GM12873 (cell line): ENCODE measurements around the gene PBX4.

Source experiments
- CTCF ChIP-seq: IDR thresholded peaks from 2 replicates; pipeline ENCODE4 v1.5.1; 2012; ENCODE audit warnings: low read depth, mild to moderate bottlenecking, moderate library complexity, low read length, control low read depth; ENCODE audit not compliant: insufficient read depth; ENCODE audit errors: missing control alignments

The PBX4 gene

GRCh38 chr19:19578252-19578651 lies 40.2 kb downstream of the PBX4 start:
- TF ChIP-seq CTCF, result no peak

- TF ChIP-seq CTCF, result no peak
These were observed 43.1 kb downstream of the PBX4 start for GRCh38 chr19:19575411-19575810.

- TF ChIP-seq CTCF, result no peak
These were observed 47.3 kb downstream of the PBX4 start for GRCh38 chr19:19571071-19571786.

GRCh38 chr19:19570571-19570970 lies 47.9 kb downstream of the PBX4 start:
- TF ChIP-seq CTCF, result no peak

- no peak for TF ChIP-seq CTCF
These were observed 49.4 kb downstream of the PBX4 start for GRCh38 chr19:19568802-19569756.

GRCh38 chr19:19567391-19567790 lies 51.1 kb downstream of the PBX4 start:
- no peak for TF ChIP-seq CTCF

- TF ChIP-seq CTCF, result no peak
These were observed 52.2 kb downstream of the PBX4 start for GRCh38 chr19:19566306-19566705.
